Measurements from ENCODE around the gene TNFAIP8L1. TPM values are rescaled to one million over a fixed set of nuclear protein-coding genes. Genes with fewer than 3 reads are reported as not detected.
A peak's percentile ranks its signal among the peaks of the same experiment; 100 is the strongest.

TNFAIP8L1 gene
- polyA plus RNA-seq, 3 donors from 2014 or later = 2.4 to 14.1 (median 5.2) TPM

DNA sequence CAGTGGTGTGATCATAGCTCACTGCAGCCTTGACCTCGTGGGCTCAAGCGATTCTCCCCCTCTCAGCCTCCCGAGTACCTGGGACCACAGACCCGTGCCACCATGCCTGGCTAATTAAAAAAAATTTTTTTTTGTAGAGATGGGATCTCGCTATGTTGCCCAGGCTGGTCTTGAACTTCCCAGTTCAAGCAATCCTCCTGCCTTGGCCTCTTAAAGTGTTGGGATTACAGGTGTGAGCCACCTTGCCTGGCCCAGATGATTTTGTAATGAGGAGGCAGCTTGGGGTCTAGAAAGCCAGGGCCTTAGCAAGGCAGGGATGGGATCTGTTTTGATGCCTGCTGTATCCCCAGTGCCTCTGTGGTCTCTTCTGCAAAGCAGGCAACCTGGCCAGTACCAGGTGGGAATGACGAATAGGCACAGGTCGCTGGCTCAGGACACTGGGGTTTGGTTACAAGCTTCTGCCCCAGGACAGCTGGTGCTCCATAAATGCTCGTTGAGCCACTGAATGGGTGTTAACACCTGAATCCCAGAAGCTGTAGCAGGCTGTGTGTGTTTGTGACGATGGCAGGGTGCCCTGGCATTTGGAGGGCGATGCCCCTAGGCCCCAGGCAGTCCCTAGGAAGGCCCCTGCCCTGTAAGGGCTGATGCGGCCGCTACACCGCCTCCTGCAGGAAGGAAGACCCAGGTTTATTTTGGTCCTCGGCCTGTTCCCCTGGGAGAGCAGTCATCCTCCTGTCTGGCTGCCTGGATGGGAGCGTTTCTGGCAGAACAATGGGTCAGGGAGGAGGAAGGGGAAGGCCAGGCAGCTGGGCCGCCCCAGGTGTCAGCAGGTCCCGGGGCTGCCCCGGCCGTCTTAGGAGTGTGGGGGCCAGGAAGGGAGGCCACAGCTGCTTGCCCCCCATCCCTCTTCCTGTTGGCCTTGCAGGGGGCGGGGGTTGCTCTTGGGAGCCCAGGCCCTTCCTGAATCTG, 8.6 kb downstream of the TNFAIP8L1 start:
- no peak overlapping the region for H3K27ac Mint-ChIP-seq
- H3K4me3 Mint-ChIP-seq = no peak overlapping the region
- no peak for DNase-seq

DNA sequence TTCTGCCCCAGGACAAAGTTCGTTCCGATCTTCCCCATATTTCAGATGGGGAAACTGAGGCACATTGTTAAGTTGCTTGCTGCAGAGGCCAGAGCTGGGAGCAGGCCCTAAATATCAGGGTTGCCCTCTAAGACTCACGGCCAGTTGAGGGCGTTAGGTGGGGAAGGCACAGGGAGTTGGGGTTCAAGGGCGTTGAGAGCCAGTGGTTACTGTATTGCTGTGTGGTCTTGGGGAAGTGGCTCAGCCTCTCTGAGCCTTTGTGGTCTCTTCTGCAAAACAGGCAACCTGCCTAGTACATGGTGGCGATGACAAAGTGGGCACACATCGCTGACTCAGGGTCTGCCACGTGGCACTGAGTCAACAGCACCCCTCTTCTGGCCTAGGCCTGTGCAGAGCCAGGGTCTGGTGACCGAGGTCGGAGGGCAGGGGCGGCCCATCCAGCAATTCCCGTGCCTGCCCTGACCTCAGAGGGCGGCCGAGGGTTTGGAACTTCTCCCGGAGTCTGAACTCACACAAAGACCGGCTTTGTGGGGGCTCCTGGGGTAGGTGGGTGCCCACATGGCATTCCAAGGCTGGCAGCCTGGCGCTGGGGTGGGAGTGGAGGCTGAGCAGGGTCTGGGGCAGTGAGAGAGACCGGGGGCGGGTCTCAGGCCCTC, 10.2 kb downstream of the TNFAIP8L1 start:
- Mint-ChIP-seq H3K27ac (peak overlapping the region in 1 of 6 donors; percentile 9), H3K9me3 (no peaks in the 10 kb centered on the region), H3K36me3 (peaks cover 0 to 6% (median 1%) of the 10 kb centered on the region in 3 donors), H3K4me1 (peaks cover 2 to 6% of the 10 kb centered on the region in 2 donors), H3K27me3 (ENCODE audit: low read depth in 3 of 3) (peaks cover 0 to 1% (median 0%) of the 10 kb centered on the region in 3 donors), H3K4me3 (no peak overlapping the region)
- no peak for DNase-seq

More for the DNA sequence above, 8.6 kb downstream of the TNFAIP8L1 start:
- peaks cover 0 to 4% (median 0%) of the 10 kb centered on the region in 3 donors for H3K36me3 Mint-ChIP-seq
- peaks cover 2 to 5% of the 10 kb centered on the region in 2 donors for H3K4me1 Mint-ChIP-seq
- peaks cover 0 to 1% (median 0%) of the 10 kb centered on the region in 3 donors for H3K27me3 Mint-ChIP-seq (ENCODE audit: low read depth in 3 of 3)
- H3K9me3 Mint-ChIP-seq = no peaks in the 10 kb centered on the region

DNA sequence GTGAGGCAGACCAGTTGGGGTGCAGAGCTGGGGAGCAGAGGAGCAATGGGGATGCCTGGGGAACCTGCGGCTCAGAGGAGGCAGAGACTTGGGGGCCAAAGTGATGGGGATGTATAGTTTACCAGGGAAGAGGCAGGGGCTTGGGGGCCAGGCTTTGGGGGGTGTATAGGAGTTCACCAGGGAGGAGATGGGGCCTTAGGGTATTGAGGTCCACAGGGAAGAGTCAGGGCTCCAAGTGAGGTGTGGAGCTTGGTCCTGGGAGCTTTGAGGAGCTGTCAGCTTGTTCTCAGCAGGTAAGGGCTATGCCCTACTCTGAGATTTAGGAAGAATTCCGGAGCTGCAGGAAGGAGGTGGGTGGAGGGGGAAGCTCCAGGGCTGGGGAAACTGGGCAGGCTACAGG, 10.8 kb downstream of the TNFAIP8L1 start:
- peaks cover 0 to 11% (median 8%) of the 10 kb centered on the region in 3 donors for H3K36me3 Mint-ChIP-seq
- H3K4me3 Mint-ChIP-seq = no peak overlapping the region
- peaks cover 0 to 1% (median under 1%) of the 10 kb centered on the region in 3 donors for H3K27me3 Mint-ChIP-seq (ENCODE audit: low read depth in 3 of 3)
- DNase-seq = no peak
- H3K9me3 Mint-ChIP-seq = no peaks in the 10 kb centered on the region
- peak overlapping the region in 1 of 6 donors; percentile 17 for H3K27ac Mint-ChIP-seq
- peaks cover 5 to 13% of the 10 kb centered on the region in 2 donors for H3K4me1 Mint-ChIP-seq

DNA sequence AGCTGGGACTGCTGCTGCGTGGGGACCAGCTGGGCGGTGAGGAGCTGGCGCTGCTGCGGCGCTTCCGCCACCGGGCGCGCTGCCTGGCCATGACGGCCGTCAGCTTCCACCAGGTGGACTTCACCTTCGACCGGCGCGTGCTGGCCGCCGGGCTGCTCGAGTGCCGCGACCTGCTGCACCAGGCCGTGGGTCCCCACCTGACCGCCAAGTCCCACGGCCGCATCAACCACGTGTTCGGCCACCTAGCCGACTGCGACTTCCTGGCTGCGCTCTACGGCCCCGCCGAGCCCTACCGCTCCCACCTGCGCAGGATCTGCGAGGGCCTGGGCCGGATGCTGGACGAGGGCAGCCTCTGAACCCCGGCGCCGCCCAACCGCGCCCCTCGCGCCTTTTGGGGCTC, 12.8 kb downstream of the TNFAIP8L1 start:
- Mint-ChIP-seq H3K27me3 (ENCODE audit: low read depth in 3 of 3) (peaks cover 0 to 3% (median 2%) of the 10 kb centered on the region in 3 donors), H3K27ac (no peak overlapping the region), H3K36me3 (peaks cover 0 to 10% (median 7%) of the 10 kb centered on the region in 3 donors), H3K4me1 (peaks cover 10 to 20% of the 10 kb centered on the region in 2 donors), H3K9me3 (no peaks in the 10 kb centered on the region), H3K4me3 (no peak overlapping the region)
- DNase-seq = peak; percentile 30 to 41 (median 38)

DNA sequence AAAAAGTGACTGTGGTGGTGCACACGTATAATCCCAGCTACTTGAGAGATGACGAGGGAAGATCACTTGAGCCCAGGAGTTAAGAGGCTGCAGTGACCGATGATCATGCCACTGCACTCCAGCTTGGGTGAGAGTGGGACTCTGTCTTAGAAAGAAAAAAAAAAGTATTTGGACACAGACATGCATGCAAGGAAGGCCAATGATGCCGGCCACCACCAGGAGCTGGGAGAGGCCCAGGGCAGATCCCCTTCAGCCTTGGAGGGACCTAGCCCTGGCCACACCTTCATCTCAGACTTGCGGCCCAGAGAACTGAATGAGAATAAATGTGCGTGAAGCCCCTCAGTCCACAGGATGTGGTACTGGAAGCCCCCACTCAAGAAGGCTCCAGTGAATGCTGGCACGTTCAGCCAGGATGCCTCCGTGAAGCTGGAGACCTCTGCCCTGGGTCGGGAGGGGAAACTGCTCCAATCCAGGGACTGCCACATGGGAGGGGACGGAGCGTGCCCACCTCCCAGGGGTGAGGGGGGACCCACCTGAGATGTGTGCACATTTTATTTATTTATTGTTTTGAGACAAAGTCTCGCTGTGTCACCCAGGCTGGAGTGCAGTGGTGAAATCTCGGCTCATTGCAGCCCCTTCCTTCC, 14.6 kb downstream of the TNFAIP8L1 start:
- H3K4me1 Mint-ChIP-seq = peaks cover 25 to 38% of the 10 kb centered on the region in 2 donors
- H3K4me3 Mint-ChIP-seq = no peak overlapping the region
- peaks cover 0 to 6% (median 2%) of the 10 kb centered on the region in 3 donors for H3K27me3 Mint-ChIP-seq (ENCODE audit: low read depth in 3 of 3)
- peak overlapping the region in 1 of 6 donors; percentile 65 for H3K27ac Mint-ChIP-seq
- H3K36me3 Mint-ChIP-seq = peaks cover 3 to 14% (median 7%) of the 10 kb centered on the region in 3 donors
- DNase-seq = no peak
- H3K9me3 Mint-ChIP-seq = no peaks in the 10 kb centered on the region

DNA sequence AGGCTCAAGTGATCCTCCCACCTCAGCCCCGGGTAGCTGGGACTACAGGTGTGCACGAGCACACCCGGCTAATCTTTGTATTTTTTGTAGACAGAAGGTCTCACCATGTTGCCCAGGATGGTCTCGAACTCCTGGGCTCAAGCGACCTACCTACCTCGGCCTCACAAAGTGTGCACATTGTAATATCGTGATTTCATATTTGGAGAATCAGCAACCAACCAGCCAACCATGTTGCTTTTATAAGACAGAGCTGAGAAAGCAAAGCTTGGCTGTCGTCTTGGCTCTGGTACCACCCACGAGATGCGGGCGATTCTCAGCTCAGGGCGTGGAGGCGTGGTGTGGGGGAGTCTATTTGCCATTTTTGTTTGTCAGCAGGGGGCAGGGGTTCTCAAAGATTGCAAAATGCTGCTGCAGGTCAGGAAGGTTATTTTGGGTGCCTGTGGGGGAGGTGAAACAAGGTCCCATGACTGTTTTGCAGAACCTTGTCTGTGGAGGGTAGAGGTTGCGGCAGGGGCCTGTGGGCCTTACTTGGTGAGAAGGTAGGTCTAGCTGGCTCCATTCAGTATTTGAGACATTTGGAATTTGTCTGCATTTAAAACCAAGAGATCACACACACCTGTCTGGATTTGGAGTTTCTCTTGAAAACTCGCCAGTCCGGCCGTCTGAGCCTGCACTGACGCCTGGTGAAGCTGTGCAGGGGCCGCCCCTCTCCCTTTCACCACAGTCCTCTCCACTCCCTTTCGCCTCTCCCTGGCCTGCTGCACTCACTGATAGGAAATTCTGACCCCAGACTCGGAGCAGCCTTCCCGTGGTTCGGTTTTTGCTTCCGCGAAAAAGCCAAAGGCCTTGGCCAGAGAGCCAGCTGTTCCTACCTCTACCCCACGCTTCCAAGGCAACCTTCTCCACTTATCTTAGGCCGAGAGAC, 15.4 kb downstream of the TNFAIP8L1 start:
- no peak for DNase-seq

DNA sequence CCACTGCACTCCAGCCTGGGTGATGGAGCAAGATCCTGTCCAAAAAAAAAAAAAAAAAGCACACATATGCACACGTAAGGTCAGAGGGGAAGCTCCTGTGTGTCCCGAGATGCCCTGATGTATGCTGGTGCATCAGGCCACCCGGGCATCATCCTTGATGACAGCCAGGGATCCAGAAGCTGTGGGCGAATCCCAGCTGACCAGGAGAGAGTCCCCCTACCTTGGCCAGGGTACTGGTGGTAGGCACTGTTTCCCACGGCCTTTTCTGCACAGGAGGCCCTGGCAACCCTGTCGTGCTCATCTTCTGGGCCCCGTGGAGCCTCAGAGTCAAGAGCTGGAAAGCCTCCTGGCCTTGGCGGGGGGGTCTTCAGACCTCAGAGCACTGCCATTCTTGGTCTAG, 16.8 kb downstream of the TNFAIP8L1 start:
- Mint-ChIP-seq H3K27me3 (ENCODE audit: low read depth in 3 of 3) (peaks cover 0 to 6% (median 2%) of the 10 kb centered on the region in 3 donors), H3K4me3 (no peak overlapping the region), H3K27ac (no peak overlapping the region), H3K9me3 (no peaks in the 10 kb centered on the region), H3K36me3 (peaks cover 7 to 22% (median 11%) of the 10 kb centered on the region in 3 donors), H3K4me1 (peaks cover 26 to 43% of the 10 kb centered on the region in 2 donors)
- no peak for DNase-seq

More for the DNA sequence above, 15.4 kb downstream of the TNFAIP8L1 start:
- H3K36me3 Mint-ChIP-seq = peaks cover 4 to 20% (median 9%) of the 10 kb centered on the region in 3 donors
- no peaks in the 10 kb centered on the region for H3K9me3 Mint-ChIP-seq
- H3K27ac Mint-ChIP-seq = peak overlapping the region in 2 of 6 donors; percentile 36 to 53
- no peak overlapping the region for H3K4me3 Mint-ChIP-seq
- H3K27me3 Mint-ChIP-seq (ENCODE audit: low read depth in 3 of 3) = peaks cover 0 to 6% (median 2%) of the 10 kb centered on the region in 3 donors
- peaks cover 26 to 39% of the 10 kb centered on the region in 2 donors for H3K4me1 Mint-ChIP-seq

DNA sequence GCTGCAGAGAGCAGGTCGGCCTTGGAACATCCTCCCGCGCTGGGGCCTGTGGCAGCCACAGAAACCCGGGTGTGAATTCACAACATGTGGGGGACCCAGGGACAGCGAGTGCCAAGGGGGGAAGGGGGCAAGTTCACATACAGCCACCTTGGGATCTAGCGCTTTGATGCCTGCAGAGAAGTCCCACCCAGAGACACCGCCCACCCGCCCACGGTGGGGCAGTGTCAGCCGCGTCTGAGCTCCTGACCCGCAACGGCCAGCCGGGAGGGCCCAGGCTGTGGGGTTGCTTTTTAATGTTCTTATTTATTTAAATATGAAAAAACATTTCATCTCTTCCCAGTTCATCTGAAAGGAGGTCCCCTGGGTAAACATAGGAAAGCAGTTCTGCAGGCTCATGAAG, 17.9 kb downstream of the TNFAIP8L1 start:
- Mint-ChIP-seq H3K9me3 (no peaks in the 10 kb centered on the region), H3K4me3 (peak overlapping the region in 4 of 5 donors; percentile 24 to 60 (median 40)), H3K27me3 (ENCODE audit: low read depth in 3 of 3) (peaks cover 0 to 6% (median 2%) of the 10 kb centered on the region in 3 donors), H3K4me1 (peaks cover 24 to 43% of the 10 kb centered on the region in 2 donors), H3K36me3 (peaks cover 7 to 22% (median 11%) of the 10 kb centered on the region in 3 donors), H3K27ac (peak overlapping the region in 5 of 6 donors; percentile 66 to 89 (median 84))
- DNase-seq = peak; percentile 27 to 46 (median 41)

DNA sequence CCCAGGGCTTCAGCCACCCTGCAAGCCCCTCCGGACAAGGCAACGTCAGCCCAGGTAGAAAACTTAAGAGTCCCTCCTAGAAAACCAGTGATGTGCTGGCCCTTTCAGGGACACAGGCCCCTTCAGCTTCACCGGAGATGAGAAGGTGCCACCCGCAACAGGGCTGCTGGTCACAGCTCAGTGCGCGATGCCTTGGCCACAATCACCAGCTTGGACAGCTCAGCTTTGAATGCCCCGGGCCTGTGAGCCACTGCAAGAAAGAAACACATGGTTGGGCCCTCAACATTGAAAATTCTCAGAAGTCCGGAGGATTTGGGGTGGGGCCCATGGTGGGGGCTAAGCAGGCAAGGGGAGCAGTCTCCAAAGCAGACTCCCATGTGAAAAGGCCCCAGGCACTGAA, 18.5 kb downstream of the TNFAIP8L1 start:
- Mint-ChIP-seq H3K4me3 (peak overlapping the region in 4 of 5 donors; percentile 17 to 52 (median 28)), H3K9me3 (no peaks in the 10 kb centered on the region)
- peak in 2 of 3 donors; percentile 23 to 24 for DNase-seq

DNA sequence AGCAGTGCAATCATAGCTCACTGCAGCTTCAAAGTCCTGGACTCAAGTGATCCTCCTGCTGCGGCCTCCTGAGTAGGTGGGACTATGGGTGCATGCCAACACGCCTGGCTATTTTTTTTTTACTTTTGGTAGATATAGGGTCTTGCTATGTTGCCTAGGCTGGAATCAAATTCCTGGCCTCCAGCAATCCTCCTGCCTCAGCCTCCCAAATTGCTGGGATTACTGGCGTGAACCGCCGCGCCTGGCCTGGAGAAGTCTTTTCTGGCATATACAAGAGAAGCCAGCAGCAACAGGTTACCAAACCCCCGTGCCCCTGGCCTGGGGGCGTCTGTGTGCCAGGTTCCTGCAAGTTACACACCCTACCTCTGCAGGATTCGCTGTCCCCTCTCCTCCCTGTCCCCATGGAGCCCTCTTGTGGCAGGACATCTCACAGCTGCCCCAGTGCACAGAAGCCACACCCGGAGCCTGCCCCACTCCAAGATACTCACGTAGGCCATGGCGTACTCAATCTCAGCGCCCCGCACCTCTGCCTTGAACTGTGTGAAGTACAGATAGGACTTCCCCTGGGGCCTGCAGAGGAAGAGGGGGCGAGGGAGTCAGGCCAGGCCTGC, 21.0 kb downstream of the TNFAIP8L1 start:
- Mint-ChIP-seq H3K9me3 (no peaks in the 10 kb centered on the region), H3K27me3 (ENCODE audit: low read depth in 3 of 3) (peaks cover 0 to 5% (median under 1%) of the 10 kb centered on the region in 3 donors), H3K4me1 (peaks cover 22 to 34% of the 10 kb centered on the region in 2 donors), H3K27ac (peak overlapping the region in 1 of 6 donors; percentile 31), H3K4me3 (no peak overlapping the region), H3K36me3 (peaks cover 4 to 13% (median 7%) of the 10 kb centered on the region in 3 donors)
- no peak for DNase-seq

More for the DNA sequence above, 18.5 kb downstream of the TNFAIP8L1 start:
- peak overlapping the region; percentile 72 to 89 (median 84) for H3K27ac Mint-ChIP-seq
- peaks cover 25 to 43% of the 10 kb centered on the region in 2 donors for H3K4me1 Mint-ChIP-seq
- peaks cover 0 to 5% (median 2%) of the 10 kb centered on the region in 3 donors for H3K27me3 Mint-ChIP-seq (ENCODE audit: low read depth in 3 of 3)
- H3K36me3 Mint-ChIP-seq = peaks cover 7 to 22% (median 11%) of the 10 kb centered on the region in 3 donors

DNA sequence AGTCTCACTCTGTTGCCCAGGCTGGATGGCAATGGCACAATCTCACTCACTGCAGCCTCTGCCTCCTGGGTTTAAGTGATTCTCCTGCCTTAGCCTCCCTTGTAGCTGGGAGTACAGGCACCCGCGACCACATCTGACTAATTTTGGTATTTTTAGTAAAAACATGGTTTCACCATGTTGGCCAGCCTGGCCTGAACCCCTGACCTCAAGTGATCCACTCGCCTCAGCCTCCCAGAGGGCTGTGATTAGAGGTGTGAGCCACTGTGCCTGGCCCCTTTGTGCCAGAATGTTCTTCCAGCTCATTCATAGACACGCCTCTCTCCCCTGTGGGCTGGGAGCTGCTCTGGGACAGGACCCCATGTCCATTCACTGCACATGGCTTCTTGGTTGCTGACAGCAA, 21.7 kb downstream of the TNFAIP8L1 start:
- DNase-seq = no peak
- H3K4me1 Mint-ChIP-seq = peaks cover 22 to 33% of the 10 kb centered on the region in 2 donors
- peaks cover 0 to 5% (median 1%) of the 10 kb centered on the region in 3 donors for H3K27me3 Mint-ChIP-seq (ENCODE audit: low read depth in 3 of 3)
- H3K4me3 Mint-ChIP-seq = no peak overlapping the region
- peaks cover 4 to 12% (median 7%) of the 10 kb centered on the region in 3 donors for H3K36me3 Mint-ChIP-seq
- no peaks in the 10 kb centered on the region for H3K9me3 Mint-ChIP-seq
- peak overlapping the region in 2 of 6 donors; percentile 4 to 49 for H3K27ac Mint-ChIP-seq
